Daoy (cell line): ENCODE data around the gene CXCL5. TPM values are rescaled to one million over a fixed set of nuclear protein-coding genes. Genes with fewer than 3 reads are reported as not detected.
"Not testable (repeated sequence)": the region's sequence is repeated elsewhere in the genome, so short reads cannot be mapped to it uniquely, and the experiment has no call there.

Source experiments
- DNase-seq: peaks from one replicate; pipeline ENCODE4 v3.0.0-alpha.2; 2015; ENCODE audit warnings: low read depth
- total RNA-seq: library from RNA; depleted of rRNA; stranded (reverse); fragments of >200 nt; shearing (Covaris generic); gene quantifications from 2 replicates; pipeline ENCODE4 v1.2.3, GENCODE V29; 2014; rRNA removed

The CXCL5 gene
- total RNA-seq, 1 experiment from 2014 or later: not detected

- DNase-seq: no peak
Observed at GRCh38 chr4:73970945-73971344, 27.5 kb downstream of the CXCL5 start.

GRCh38 chr4:73970011-73970410 lies 28.5 kb downstream of the CXCL5 start:
- DNase-seq: no peak

- no peak for DNase-seq
Observed at GRCh38 chr4:73967866-73968265, 30.6 kb downstream of the CXCL5 start.

- peak; percentile 19 for DNase-seq
Observed at GRCh38 chr4:73964862-73965611, 33.4 kb downstream of the CXCL5 start.

GRCh38 chr4:73962724-73963123 lies 35.8 kb downstream of the CXCL5 start:
- DNase-seq: no peak

- DNase-seq: not testable (repeated sequence)
Observed at GRCh38 chr4:73959041-73959440, 39.4 kb downstream of the CXCL5 start.

GRCh38 chr4:73952352-73952751 lies 46.1 kb downstream of the CXCL5 start:
- DNase-seq: peak; percentile 2

GRCh38 chr4:73950376-73950920 lies 48.0 kb downstream of the CXCL5 start:
- DNase-seq: not testable (repeated sequence)

- DNase-seq: no peak
Observed at GRCh38 chr4:73948990-73949706, 49.3 kb downstream of the CXCL5 start.

GRCh38 chr4:73948291-73948690 lies 50.2 kb downstream of the CXCL5 start:
- DNase-seq: no peak

- DNase-seq: no peak
Observed at GRCh38 chr4:73947239-73947985, 51.1 kb downstream of the CXCL5 start.

GRCh38 chr4:73945674-73946449 lies 52.6 kb downstream of the CXCL5 start:
- DNase-seq: no peak

Other genes with a start within 250 kb of the CXCL5 start
- 0.06 TPM in 1 of 2 replicates, not detected in the other for gene CXCL6, start 162.0 kb downstream of the CXCL5 start, total RNA-seq
- gene PF4V1, start 145.4 kb downstream of the CXCL5 start, total RNA-seq: not detected in 2 replicates
- 16.7 and 21.4 TPM in 2 replicates for gene CXCL1, start 129.3 kb downstream of the CXCL5 start, total RNA-seq
- not detected in 2 replicates for gene PF4, start 16.6 kb downstream of the CXCL5 start, total RNA-seq
- gene PPBP, start 10.5 kb downstream of the CXCL5 start, total RNA-seq: not detected in 2 replicates
- 0.63 and 1.8 TPM in 2 replicates for gene CXCL3, start 40.0 kb upstream of the CXCL5 start, total RNA-seq
- 1.0 and 1.1 TPM in 2 replicates for gene CXCL2, start 100.5 kb upstream of the CXCL5 start, total RNA-seq
- gene MTHFD2L, start 159.4 kb upstream of the CXCL5 start, total RNA-seq: 7.9 and 16.3 TPM in 2 replicates